ENCODE measurements around the gene CLIP1.
A peak's percentile ranks its signal among the peaks of the same experiment; 100 is the strongest.
"Not testable (repeated sequence)": the region's sequence is repeated elsewhere in the genome, so short reads cannot be mapped to it uniquely, and the experiment has no call there.

CLIP1 gene

GRCh38 chr12:122429043-122429442, 6.6 kb upstream of the CLIP1 start:
- not testable (repeated sequence) for DNase-seq

GRCh38 chr12:122427403-122427802, 4.9 kb upstream of the CLIP1 start:
- no peak for DNase-seq

DNA sequence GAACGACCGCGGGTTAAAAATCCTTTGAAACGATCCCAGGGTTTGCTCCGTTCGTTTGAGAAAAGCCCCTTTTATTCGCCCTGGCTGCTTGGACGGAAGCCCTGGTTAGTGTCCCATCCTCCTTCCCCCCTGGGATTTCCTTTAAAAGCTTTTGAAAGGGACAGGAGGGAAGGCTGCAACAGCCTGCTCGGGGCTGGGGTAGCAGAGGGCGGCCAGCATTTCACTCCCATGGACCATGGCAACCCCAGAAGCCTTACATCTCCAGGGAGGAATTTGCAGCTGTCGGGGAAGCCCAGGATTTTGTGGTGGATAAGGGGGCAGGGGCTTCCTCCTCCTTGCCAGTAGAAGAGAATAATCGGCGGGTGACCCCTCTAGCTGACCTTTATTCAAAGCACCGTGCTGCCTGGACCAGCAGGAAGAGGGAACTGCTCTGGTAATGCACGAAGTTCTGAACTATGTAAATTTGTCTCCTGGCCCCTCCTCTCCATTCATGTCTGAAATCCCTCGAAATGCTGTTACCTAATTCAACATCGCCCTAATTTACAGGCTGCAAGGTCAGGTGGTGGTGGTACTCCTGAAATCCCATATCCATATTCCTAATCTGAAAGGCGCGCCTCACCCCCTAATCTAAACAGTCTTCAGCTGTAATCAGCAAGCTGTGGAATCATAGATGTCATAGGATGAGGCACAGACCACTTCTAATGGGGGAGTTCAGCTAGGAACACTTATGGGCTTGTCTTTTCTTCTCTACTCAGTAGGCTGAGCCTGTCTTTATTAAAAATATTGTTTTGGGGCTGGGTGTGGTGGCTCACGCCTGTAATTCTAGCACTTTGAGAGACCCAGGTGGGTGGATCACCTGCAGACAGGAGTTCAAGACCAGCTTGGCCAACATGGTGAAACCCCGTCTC, 1.0 kb upstream of the CLIP1 start:
- peak; percentile 58 to 82 (median 79) for DNase-seq

- peak; percentile 58 to 82 (median 79) for DNase-seq
Measured at GRCh38 chr12:122422730-122423257, 325 bp upstream of the CLIP1 start.

GRCh38 chr12:122421187-122421820, 1.2 kb downstream of the CLIP1 start:
- DNase-seq, result peak in 2 of 3 experiments; percentile 71 to 77

- no peak for DNase-seq
Measured at GRCh38 chr12:122420471-122421162, 1.9 kb downstream of the CLIP1 start.

GRCh38 chr12:122419094-122419493, 3.4 kb downstream of the CLIP1 start:
- DNase-seq, result not testable (repeated sequence)

GRCh38 chr12:122415665-122416064, 6.8 kb downstream of the CLIP1 start:
- not testable (repeated sequence) for DNase-seq

DNA sequence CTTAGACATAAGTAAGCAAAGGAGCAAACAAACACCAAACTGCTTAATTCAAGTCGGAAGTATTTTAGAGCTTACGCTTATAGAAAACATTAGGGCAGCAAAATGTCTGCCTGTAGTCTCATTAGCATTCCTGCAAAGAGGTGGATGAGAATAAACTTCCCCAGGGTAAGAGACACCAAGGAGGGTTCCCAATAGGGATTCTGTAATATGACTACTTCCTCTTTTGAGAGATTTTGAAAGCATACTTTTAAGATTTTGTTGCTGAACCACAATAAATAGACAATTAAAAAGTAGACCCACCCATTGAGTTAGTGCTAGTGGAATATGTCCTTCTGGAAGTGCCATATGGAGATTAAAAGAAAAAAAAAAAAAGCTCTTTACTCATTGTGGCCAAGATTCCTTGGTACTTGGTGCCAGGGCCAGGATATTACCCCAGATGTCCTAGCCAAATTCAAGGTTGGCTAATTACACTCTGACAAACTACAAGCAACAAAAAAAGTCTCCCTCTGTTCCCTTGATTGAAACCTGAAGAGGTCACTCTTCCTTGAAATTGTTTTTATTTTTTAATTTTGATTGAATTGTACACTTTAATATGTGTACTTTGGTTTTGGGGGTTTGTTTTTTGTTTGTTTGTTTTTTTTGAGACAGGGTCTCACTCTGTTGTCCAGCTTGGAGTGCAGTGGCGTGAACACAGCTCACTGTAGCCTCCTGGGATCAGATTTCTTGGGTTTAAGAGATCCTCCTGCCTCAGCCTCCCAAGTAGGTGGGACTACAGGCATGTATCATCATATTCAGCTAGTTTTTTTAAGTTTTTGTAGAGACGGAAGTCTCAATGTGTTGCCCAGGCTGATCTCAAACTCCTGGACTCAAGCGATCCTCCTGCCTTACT, 8.7 kb downstream of the CLIP1 start:
- DNase-seq, result no peak

- no peak for DNase-seq
Measured at GRCh38 chr12:122412851-122413433, 9.5 kb downstream of the CLIP1 start.

- DNase-seq, result no peak
Measured at GRCh38 chr12:122411537-122411936, 10.9 kb downstream of the CLIP1 start.

DNA sequence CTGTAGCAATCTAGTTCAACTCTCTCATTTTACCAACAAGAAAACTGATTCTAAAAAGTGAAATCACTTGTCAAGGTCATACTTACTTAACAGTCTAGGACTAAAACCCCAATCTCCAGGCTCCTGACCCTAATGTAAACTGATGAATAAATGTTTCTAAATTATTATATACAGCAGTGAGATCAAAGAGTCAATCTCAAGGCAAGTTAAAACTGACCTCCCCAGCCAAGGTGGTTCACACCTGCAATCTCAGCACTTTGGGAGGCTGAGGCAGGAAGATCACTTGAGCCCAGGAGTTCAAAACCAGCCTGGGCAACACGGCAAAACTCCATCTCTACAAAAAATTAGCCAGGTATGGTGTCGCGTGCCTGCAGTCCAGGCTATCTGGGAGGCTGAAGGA, 15.3 kb downstream of the CLIP1 start:
- no peak for DNase-seq

- no peak for DNase-seq
Measured at GRCh38 chr12:122406701-122407164, 15.7 kb downstream of the CLIP1 start.

- no peak for DNase-seq
Measured at GRCh38 chr12:122403831-122404230, 18.6 kb downstream of the CLIP1 start.

DNA sequence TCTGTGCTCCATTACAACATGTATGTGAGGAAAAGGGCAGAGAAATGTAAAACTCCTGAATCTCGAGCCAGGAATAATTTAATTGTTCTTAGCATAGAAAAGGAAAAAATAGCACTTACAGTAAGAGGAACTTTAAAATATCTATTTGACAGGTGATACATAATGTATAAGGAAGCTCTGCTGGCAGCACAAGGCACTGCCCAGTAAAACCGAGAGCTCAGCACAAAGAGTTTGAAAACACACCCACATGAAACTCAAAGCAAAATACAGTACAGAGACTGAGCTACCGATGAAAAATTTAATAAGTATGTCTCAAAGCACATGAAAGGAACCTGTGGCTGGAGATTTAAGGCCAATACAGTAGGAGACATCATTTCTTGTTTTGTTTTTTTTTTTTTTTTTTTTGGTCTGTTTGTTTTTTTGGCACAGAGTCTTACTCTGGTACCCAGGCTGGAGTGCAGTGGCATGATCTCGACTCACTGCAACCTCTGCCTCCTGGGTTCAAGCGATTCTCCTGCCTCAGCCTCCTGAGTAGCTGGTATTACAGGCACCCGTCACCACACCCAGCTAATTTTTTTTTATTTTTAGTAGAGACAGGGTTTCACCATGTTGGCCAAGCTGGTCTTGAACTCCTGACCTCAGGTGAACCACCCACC, 19.2 kb downstream of the CLIP1 start:
- DNase-seq, result no peak

DNA sequence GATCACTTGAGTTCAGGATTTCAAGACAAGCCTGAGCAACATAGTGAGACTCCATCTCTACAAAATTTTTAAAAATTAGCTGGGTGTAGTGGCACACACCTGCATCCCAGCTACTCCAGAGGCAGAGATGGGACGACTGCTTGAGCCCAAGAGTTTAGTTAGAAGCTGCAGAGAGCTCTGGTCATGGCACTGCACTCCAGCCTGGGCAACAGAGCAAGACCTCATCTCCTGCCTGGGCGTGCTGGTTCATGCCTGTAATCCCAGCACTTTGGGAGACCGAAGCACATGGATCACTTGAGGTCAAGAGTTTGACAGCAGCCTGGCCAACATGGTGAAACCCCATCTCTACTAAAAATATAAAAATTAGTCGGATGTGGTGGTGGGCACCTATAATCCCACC, 20.2 kb downstream of the CLIP1 start:
- DNase-seq, result no peak

GRCh38 chr12:122399592-122400373, 22.7 kb downstream of the CLIP1 start:
- peak; percentile 48 to 82 (median 79) for DNase-seq

DNA sequence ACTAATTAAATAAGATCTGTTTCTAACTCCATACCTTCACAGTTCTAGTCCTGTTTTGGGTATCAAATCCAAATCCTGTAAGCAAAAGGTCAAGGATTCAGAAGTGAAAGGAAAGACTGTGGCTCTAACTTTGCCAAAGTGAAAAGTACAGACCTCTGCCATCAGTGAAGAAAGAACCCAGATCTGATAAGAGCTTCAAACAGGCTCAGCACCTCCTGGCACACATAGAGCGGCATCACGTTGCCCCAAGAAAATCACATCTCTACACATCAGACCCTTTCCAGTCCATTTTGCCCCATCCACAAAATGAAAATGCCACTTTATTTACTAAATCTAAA, 23.2 kb downstream of the CLIP1 start:
- no peak for DNase-seq

- DNase-seq, result not testable (repeated sequence)
Measured at GRCh38 chr12:122397981-122398380, 24.5 kb downstream of the CLIP1 start.

GRCh38 chr12:122395319-122395718, 27.1 kb downstream of the CLIP1 start:
- DNase-seq, result no peak

Data from NCI-H1417 (cell line).